ENCODE data around the gene CLCN7. TPM values are rescaled to one million over a fixed set of nuclear protein-coding genes. Genes with fewer than 3 reads are reported as not detected.

Gene CLCN7
- total and polyA plus RNA-seq, 5 donors from 2014 or later: 22.0 to 104 (median 24.5) TPM

DNA sequence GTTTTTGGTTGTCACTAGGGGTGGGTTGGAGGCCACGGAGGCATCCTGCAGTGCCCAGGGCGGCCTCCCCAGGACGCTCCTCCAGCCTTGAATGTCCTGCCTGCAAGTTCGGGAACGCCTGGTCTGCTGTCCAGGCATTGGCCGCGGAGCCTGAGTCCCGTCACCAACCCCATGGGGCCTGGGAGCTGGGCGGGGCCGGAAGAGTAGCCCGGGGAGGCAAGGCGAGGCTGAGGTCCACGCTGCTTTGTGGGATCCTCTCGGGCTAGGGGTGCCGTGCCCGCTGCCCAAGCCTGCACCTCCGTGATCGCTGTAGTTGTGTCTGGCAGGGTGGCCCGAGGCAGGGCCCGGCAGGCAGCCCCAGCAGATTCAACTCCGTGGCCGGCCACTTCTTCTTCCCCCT is 31.1 kb upstream of the CLCN7 start:
- no peak overlapping the region for H3K4me3 ChIP-seq (ENCODE audit: low read depth, low read length)
- ATAC-seq (ENCODE audit: low read depth in 2 of 2) (no peak), DNase-seq (no peak)
- no peak overlapping the region for H3K27ac ChIP-seq (ENCODE audit: insufficient read depth, low read length, poor library complexity, severe bottlenecking)
- H3K27me3 ChIP-seq (ENCODE audit: control insufficient read depth, insufficient read depth, low read length): no peaks in the 10 kb centered on the region
- H3K4me1 ChIP-seq (ENCODE audit: control insufficient read depth, insufficient read depth, low read length, poor library complexity, severe bottlenecking): no peaks in the 10 kb centered on the region
- Mint-ChIP-seq H3K36me3 (no peaks in the 10 kb centered on the region), H3K4me1 (no peaks in the 10 kb centered on the region), H3K9me3 (no peaks in the 10 kb centered on the region), H3K27ac (no peak overlapping the region), H3K27me3 (no peaks in the 10 kb centered on the region), H3K4me3 (no peak overlapping the region)
- H3K9me3 ChIP-seq (ENCODE audit: control insufficient read depth in 2 of 2, low read length in 2 of 2): no peaks in the 10 kb centered on the region
- H3K36me3 ChIP-seq (ENCODE audit: control insufficient read depth, insufficient read depth, low read length): peaks cover 12% of the 10 kb centered on the region

DNA sequence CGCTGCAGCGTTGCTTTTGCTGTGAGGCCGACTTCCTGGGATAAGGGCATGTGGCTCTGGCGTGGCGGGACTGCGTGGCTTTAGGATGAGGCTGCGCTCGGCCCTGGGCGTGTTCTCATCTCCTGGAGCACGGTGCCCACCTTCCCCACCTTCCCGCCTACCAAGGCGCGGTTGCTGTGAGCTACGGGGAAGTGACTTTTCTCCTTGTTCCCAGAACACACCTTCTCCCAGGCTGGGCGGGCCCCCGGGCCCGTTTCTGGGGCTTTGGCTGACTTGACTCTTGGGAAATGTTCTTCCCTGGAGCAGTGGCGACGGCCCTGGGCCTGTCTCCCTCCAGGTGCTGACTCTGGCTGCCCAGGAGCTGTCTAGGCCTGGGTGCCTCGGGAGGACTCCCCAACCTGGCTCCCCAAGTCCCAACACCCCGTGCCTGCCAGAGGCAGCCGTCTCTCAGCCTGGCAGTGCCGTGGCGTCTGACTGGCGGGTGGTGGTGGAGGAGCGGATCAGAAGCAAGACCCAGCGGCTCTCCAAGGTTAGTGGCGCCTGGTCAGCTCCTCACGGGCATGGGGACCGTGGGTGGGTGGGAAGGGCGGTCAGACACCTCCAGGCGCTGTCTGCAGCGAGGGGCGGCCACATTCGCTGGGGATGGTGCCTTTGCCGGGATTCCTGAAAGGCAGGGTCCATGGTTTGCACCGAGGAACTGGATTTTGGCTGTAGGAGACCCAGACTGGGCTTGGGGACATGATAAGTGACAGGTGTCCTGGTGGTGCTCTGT is 30.4 kb upstream of the CLCN7 start:
- no peaks in the 10 kb centered on the region for H3K36me3 Mint-ChIP-seq
- H3K9me3 ChIP-seq (ENCODE audit: control insufficient read depth in 2 of 2, low read length in 2 of 2): no peaks in the 10 kb centered on the region
- H3K4me1 ChIP-seq (ENCODE audit: control insufficient read depth, insufficient read depth, low read length, poor library complexity, severe bottlenecking): no peaks in the 10 kb centered on the region
- no peak overlapping the region for H3K27ac ChIP-seq (ENCODE audit: insufficient read depth, low read length, poor library complexity, severe bottlenecking)
- no peak overlapping the region for H3K4me3 ChIP-seq (ENCODE audit: low read depth, low read length)
- ATAC-seq (ENCODE audit: low read depth in 2 of 2): no peak
- no peak overlapping the region for H3K27ac Mint-ChIP-seq
- no peak overlapping the region for H3K4me3 Mint-ChIP-seq
- H3K27me3 ChIP-seq (ENCODE audit: control insufficient read depth, insufficient read depth, low read length): no peaks in the 10 kb centered on the region
- H3K36me3 ChIP-seq (ENCODE audit: control insufficient read depth, insufficient read depth, low read length): peaks cover 12% of the 10 kb centered on the region
- H3K9me3 Mint-ChIP-seq: no peaks in the 10 kb centered on the region
- no peak for DNase-seq
- H3K4me1 Mint-ChIP-seq: no peaks in the 10 kb centered on the region
- no peaks in the 10 kb centered on the region for H3K27me3 Mint-ChIP-seq

DNA sequence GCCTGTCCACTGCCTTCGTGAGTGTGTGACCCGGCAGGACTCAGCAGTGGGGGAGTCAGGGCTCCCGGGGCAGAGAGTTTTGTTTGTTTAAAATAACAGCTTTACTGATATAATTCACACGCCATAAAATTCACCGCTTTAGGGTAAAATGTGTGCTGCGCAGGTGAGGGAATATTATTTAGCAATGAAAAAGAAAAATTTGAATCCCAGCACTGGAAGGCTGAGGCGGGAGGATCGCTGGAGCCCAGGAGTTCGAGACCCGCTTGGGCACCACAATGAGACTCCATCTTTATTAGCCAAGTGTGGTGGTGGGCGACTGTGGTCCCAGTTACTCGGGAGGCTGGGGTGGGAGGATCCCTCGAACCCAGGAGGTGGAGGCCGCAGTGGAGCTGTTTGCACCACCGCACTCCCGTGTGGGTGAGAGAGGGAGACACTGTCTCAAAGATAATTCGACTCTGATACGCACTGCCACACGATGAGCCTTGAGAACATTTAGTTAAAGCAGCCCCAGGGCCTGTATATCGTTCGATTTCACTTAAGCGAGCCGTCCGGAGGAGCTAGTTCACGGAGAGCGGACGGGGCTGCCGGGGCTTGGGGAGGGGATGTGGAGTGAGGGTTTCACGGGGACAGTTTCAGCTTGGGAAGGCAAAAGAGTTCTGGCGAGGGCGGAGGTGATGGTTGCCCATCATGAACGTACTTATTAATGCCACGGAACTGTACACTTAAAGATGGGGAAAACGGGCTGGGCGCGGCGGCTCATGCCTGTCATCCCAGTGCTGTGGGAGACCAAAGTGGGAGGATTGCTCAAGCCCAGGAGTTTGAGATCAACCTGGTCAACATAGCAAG is 28.5 kb upstream of the CLCN7 start:
- no peak overlapping the region for H3K4me3 Mint-ChIP-seq
- Histone ChIP-seq H3K9me3 (ENCODE audit: control insufficient read depth in 2 of 2, low read length in 2 of 2) (no peaks in the 10 kb centered on the region), H3K4me3 (ENCODE audit: low read depth, low read length) (no peak overlapping the region), H3K36me3 (ENCODE audit: control insufficient read depth, insufficient read depth, low read length) (peaks cover 12% of the 10 kb centered on the region), H3K27ac (ENCODE audit: insufficient read depth, low read length, poor library complexity, severe bottlenecking) (no peak overlapping the region), H3K4me1 (ENCODE audit: control insufficient read depth, insufficient read depth, low read length, poor library complexity, severe bottlenecking) (no peaks in the 10 kb centered on the region), H3K27me3 (ENCODE audit: control insufficient read depth, insufficient read depth, low read length) (no peaks in the 10 kb centered on the region)
- no peak for ATAC-seq (ENCODE audit: low read depth in 2 of 2)
- H3K36me3 Mint-ChIP-seq: no peaks in the 10 kb centered on the region
- H3K27me3 Mint-ChIP-seq: no peaks in the 10 kb centered on the region
- H3K27ac Mint-ChIP-seq: no peak overlapping the region
- no peak for DNase-seq
- no peaks in the 10 kb centered on the region for H3K9me3 Mint-ChIP-seq
- H3K4me1 Mint-ChIP-seq: no peaks in the 10 kb centered on the region

DNA sequence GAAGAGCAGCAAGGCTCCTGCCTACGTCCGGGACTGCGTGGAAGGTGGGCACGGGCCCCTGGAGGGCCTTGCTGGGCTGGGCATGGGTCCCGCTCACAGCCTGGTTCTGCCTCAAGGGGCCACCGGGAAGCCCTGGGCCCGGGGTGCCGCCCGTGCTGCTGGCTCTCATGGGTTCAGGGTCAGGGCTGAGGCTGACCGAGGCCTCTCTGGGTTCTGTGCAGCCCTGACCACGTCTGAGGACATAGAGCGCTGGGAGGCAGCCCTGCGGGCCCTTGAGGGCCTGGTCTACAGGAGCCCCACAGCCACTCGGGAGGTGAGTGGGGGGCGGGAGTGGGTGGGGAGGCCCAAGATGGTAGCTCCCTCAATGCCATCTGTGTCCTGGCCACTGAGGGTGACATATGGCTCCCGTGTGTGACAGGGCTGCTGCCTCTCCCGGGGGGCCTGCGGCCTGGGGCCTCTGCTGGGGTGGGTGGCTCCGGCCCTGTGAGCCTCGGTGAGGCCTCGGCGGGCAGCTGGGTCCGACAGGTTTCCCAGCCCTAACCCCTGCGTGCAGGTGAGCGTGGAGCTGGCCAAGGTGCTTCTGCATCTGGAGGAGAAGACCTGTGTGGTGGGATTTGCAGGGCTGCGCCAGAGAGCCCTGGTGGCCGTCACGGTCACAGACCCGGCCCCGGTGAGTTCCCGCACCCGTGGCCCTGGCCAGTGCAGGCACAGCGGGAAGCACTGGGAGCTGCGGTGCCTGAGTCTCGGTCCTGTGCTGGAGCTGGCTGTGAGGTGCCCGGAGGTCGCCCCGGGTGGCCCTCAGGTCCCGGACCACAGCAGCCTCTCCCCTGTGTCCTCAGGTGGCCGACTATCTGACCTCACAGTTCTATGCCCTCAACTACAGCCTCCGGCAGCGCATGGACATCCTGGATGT is 27.5 kb upstream of the CLCN7 start:
- H3K9me3 Mint-ChIP-seq: no peaks in the 10 kb centered on the region
- Histone ChIP-seq H3K4me1 (ENCODE audit: control insufficient read depth, insufficient read depth, low read length, poor library complexity, severe bottlenecking) (no peaks in the 10 kb centered on the region), H3K27me3 (ENCODE audit: control insufficient read depth, insufficient read depth, low read length) (no peaks in the 10 kb centered on the region), H3K27ac (ENCODE audit: insufficient read depth, low read length, poor library complexity, severe bottlenecking) (no peak overlapping the region), H3K9me3 (ENCODE audit: control insufficient read depth in 2 of 2, low read length in 2 of 2) (no peaks in the 10 kb centered on the region), H3K36me3 (ENCODE audit: control insufficient read depth, insufficient read depth, low read length) (peaks cover 12% of the 10 kb centered on the region), H3K4me3 (ENCODE audit: low read depth, low read length) (no peak overlapping the region)
- H3K36me3 Mint-ChIP-seq: no peaks in the 10 kb centered on the region
- no peaks in the 10 kb centered on the region for H3K4me1 Mint-ChIP-seq
- DNase-seq (no peak), ATAC-seq (ENCODE audit: low read depth in 2 of 2) (no peak)
- H3K27me3 Mint-ChIP-seq: no peaks in the 10 kb centered on the region
- no peak overlapping the region for H3K27ac Mint-ChIP-seq
- H3K4me3 Mint-ChIP-seq: no peak overlapping the region

DNA sequence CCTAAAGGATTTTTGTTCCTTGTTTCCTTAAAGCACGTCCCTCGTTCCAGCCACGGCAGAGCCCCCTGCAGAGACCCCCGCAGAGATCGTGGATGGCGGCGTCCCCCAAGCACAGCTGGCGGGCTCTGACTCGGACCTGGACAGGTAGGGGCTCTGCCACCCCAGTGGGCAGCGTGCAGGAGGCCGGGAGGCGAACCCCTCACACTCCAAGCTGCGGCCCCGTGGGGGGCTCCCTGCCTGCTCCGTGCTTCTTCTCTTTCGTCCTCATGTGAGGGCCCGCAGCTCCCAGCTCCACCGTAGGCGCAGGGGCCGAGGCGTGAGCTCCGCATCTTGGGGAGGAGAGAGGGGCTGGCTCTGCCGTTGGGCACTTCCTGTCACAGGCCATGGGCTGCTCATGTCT is 26.8 kb upstream of the CLCN7 start:
- DNase-seq (no peak), ATAC-seq (ENCODE audit: low read depth in 2 of 2) (no peak)
- peaks cover 12% of the 10 kb centered on the region for H3K36me3 ChIP-seq (ENCODE audit: control insufficient read depth, insufficient read depth, low read length)
- no peak overlapping the region for H3K27ac ChIP-seq (ENCODE audit: insufficient read depth, low read length, poor library complexity, severe bottlenecking)
- no peaks in the 10 kb centered on the region for H3K27me3 Mint-ChIP-seq
- H3K4me1 Mint-ChIP-seq: peaks cover 0 to 3% (median 0%) of the 10 kb centered on the region in 4 donors
- H3K27ac Mint-ChIP-seq: no peak overlapping the region
- H3K4me3 ChIP-seq (ENCODE audit: low read depth, low read length): no peak overlapping the region
- H3K27me3 ChIP-seq (ENCODE audit: control insufficient read depth, insufficient read depth, low read length): no peaks in the 10 kb centered on the region
- H3K36me3 Mint-ChIP-seq: no peaks in the 10 kb centered on the region
- H3K9me3 ChIP-seq (ENCODE audit: control insufficient read depth in 2 of 2, low read length in 2 of 2): no peaks in the 10 kb centered on the region
- no peaks in the 10 kb centered on the region for H3K4me1 ChIP-seq (ENCODE audit: control insufficient read depth, insufficient read depth, low read length, poor library complexity, severe bottlenecking)
- no peaks in the 10 kb centered on the region for H3K9me3 Mint-ChIP-seq
- H3K4me3 Mint-ChIP-seq: no peak overlapping the region

DNA sequence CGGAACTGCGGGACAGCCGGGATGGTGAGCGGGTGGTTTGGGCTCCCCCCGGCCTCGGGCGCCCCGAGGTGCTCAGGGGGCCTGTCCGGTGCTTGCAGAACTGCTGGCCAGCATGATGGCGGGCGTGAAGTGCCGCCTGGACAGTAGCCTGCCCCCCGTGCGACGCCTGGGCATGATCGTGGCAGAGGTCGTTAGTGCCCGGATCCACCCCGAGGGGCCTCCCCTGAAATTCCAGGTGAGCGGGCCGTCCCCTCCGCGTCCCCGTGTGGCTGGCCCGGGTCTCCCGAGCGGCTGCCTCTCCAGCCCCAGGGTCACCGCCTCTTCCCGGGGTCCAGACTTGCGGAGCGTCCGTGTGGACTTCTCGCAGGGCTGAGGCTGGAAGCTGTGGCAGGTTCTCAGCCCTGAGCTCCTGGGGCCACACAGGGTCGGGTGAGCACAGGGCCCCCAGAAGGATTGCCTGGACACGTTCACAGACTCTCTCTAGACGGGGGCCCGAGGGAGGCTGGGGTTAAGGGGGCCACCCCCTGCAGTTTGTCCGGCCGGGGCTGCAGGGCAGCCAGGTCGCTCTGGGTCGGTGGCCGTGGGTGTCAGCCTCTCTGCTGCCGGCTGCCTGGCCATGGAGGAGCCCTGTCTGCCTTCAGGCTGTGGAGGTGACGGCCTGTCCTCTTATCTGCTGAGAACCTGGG is 25.8 kb upstream of the CLCN7 start:
- no peak for DNase-seq

More for the DNA sequence above, 25.8 kb upstream of the CLCN7 start:
- Histone ChIP-seq H3K27me3 (ENCODE audit: control insufficient read depth, insufficient read depth, low read length) (no peaks in the 10 kb centered on the region), H3K9me3 (ENCODE audit: control insufficient read depth in 2 of 2, low read length in 2 of 2) (no peaks in the 10 kb centered on the region), H3K27ac (ENCODE audit: insufficient read depth, low read length, poor library complexity, severe bottlenecking) (no peak overlapping the region), H3K4me1 (ENCODE audit: control insufficient read depth, insufficient read depth, low read length, poor library complexity, severe bottlenecking) (no peaks in the 10 kb centered on the region), H3K4me3 (ENCODE audit: low read depth, low read length) (no peak overlapping the region), H3K36me3 (ENCODE audit: control insufficient read depth, insufficient read depth, low read length) (peaks cover 12% of the 10 kb centered on the region)
- Mint-ChIP-seq H3K4me3 (no peak overlapping the region), H3K9me3 (no peaks in the 10 kb centered on the region), H3K27me3 (no peaks in the 10 kb centered on the region), H3K27ac (no peak overlapping the region), H3K4me1 (peaks cover 0 to 4% (median 0%) of the 10 kb centered on the region in 4 donors), H3K36me3 (no peaks in the 10 kb centered on the region)
- no peak for ATAC-seq (ENCODE audit: low read depth in 2 of 2)
